ENCODE results near the gene LRP10.
A peak's percentile ranks its signal among the peaks of the same experiment; 100 is the strongest.

The LRP10 gene

GRCh38 chr14:22844221-22845102 lies 27.1 kb upstream of the LRP10 start:
- no peak for TF ChIP-seq CTCF (IDR thresholded peaks at IDR 0.05; ENCODE audit: borderline replicate concordance, control extremely low read depth, extremely low read depth, insufficient read depth, missing control alignments)
- peak; percentile 32 for DNase-seq (ENCODE audit: low spot score)
- in situ Hi-C loops (cut with MboI; ENCODE audit: low sequenced_read_pairs, unreplicated experiment), result no loop called here

- DNase-seq (ENCODE audit: low spot score), result no peak
- in situ Hi-C loops (cut with MboI; ENCODE audit: low sequenced_read_pairs, unreplicated experiment), result no loop called here
- TF ChIP-seq CTCF (IDR thresholded peaks at IDR 0.05; ENCODE audit: borderline replicate concordance, control extremely low read depth, extremely low read depth, insufficient read depth, missing control alignments), result no peak
Observed at GRCh38 chr14:22845103-22845394, 26.5 kb upstream of the LRP10 start.

GRCh38 chr14:22845821-22846625 lies 25.5 kb upstream of the LRP10 start:
- in situ Hi-C loops (cut with MboI; ENCODE audit: low sequenced_read_pairs, unreplicated experiment), result no loop called here
- TF ChIP-seq CTCF (IDR thresholded peaks at IDR 0.05; ENCODE audit: borderline replicate concordance, control extremely low read depth, extremely low read depth, insufficient read depth, missing control alignments), result no peak
- peak; percentile 32 for DNase-seq (ENCODE audit: low spot score)

- DNase-seq (ENCODE audit: low spot score), result peak; percentile 29
- in situ Hi-C loops (cut with MboI; ENCODE audit: low sequenced_read_pairs, unreplicated experiment), result no loop called here
- no peak for TF ChIP-seq CTCF (IDR thresholded peaks at IDR 0.05; ENCODE audit: borderline replicate concordance, control extremely low read depth, extremely low read depth, insufficient read depth, missing control alignments)
Observed at GRCh38 chr14:22846811-22847307, 24.7 kb upstream of the LRP10 start.

- no peak for TF ChIP-seq CTCF (IDR thresholded peaks at IDR 0.05; ENCODE audit: borderline replicate concordance, control extremely low read depth, extremely low read depth, insufficient read depth, missing control alignments)
- peak; percentile 50 for DNase-seq (ENCODE audit: low spot score)
- in situ Hi-C loops (cut with MboI; ENCODE audit: low sequenced_read_pairs, unreplicated experiment), result no loop called here
Observed at GRCh38 chr14:22847661-22848341, 23.7 kb upstream of the LRP10 start.
